Activated naive CD4-positive, alpha-beta T cell treated with anti-CD3 and anti-CD28 coated beads, Interleukin-2, amount 10 ng/mL, durations not matched to agents 5 hours and 36 hours (primary cell): ENCODE measurements around the gene ZNF208. TPM values are rescaled to one million over a fixed set of nuclear protein-coding genes. Genes with fewer than 3 reads are reported as not detected.

Experiments used
- total RNA-seq, 2 experiments: library from RNA; stranded (reverse); gene quantifications; one replicate each; pipeline ENCODE4 v1.2.3, GENCODE V29; 2021

The ZNF208 gene
- under 1 TPM; 0.51 to 0.58 TPM for total RNA-seq

GRCh38 chr19:22010437-22011143 is at the start of gene ZNF208:
Gene ZNF208, minus strand, starts transcription at chr19:22010943. Its CDS starts 149 bp downstream, at chr19:22010794.

Other genes starting within 250 kb of the ZNF208 start
- gene ZNF100, start 243.4 kb downstream of the ZNF208 start, total RNA-seq = 10 to 100 TPM; 18.3 to 21.0 TPM
- gene ZNF43, start 174.8 kb downstream of the ZNF208 start, total RNA-seq = 10 to 100 TPM; 24.0 to 26.4 TPM
- 1 to 10 TPM; 7.4 to 10.0 TPM for gene ZNF257, start 41.5 kb upstream of the ZNF208 start, total RNA-seq
- gene ZNF676, start 186.0 kb upstream of the ZNF208 start, total RNA-seq = not detected